Measurements from ENCODE around the gene GET3.

Gene GET3

GRCh38 chr19:12783291-12783848 lies 46.1 kb downstream of the GET3 start:
- H3K9ac ChIP-seq (ENCODE audit: low read depth, low read length), result peak overlapping the region; percentile 66; the same call in 1 of the 2 replicates

GRCh38 chr19:12783849-12784393 lies 46.6 kb downstream of the GET3 start:
- Histone ChIP-seq H3K4me1 (ENCODE audit: insufficient read depth, low read length) (peaks cover 28% of the 10 kb centered on the region), H3K9ac (ENCODE audit: low read depth, low read length) (no peak overlapping the region), H3K27me3 (ENCODE audit: insufficient read depth, low read length) (no peaks in the 10 kb centered on the region), H3K9me3 (ENCODE audit: insufficient read depth, low read depth, low read length) (no peaks in the 10 kb centered on the region), H3K36me3 (ENCODE audit: insufficient read depth, low read length) (no peaks in the 10 kb centered on the region), H3K4me3 (ENCODE audit: low read length) (no peak overlapping the region), H3K27ac (ENCODE audit: low read depth, low read length) (no peak overlapping the region; the same call in 1 of the 2 replicates)
- 47% methylated on average over 18 of the region's 19 CpGs for WGBS

More at GRCh38 chr19:12783291-12783848, 46.1 kb downstream of the GET3 start:
- 20% methylated on average over 15 of the region's 16 CpGs for WGBS
- H3K27me3 ChIP-seq (ENCODE audit: insufficient read depth, low read length), result no peaks in the 10 kb centered on the region
- H3K9me3 ChIP-seq (ENCODE audit: insufficient read depth, low read depth, low read length), result no peaks in the 10 kb centered on the region
- no peak overlapping the region; the same call in 1 of the 2 replicates for H3K27ac ChIP-seq (ENCODE audit: low read depth, low read length)
- no peaks in the 10 kb centered on the region for H3K36me3 ChIP-seq (ENCODE audit: insufficient read depth, low read length)
- H3K4me1 ChIP-seq (ENCODE audit: insufficient read depth, low read length), result peaks cover 28% of the 10 kb centered on the region
- peak overlapping the region; percentile 54 for H3K4me3 ChIP-seq (ENCODE audit: low read length)

- Histone ChIP-seq H3K9ac (ENCODE audit: low read depth, low read length) (no peak overlapping the region), H3K4me3 (ENCODE audit: low read length) (no peak overlapping the region), H3K9me3 (ENCODE audit: insufficient read depth, low read depth, low read length) (no peaks in the 10 kb centered on the region), H3K36me3 (ENCODE audit: insufficient read depth, low read length) (no peaks in the 10 kb centered on the region), H3K4me1 (ENCODE audit: insufficient read depth, low read length) (peaks cover 27% of the 10 kb centered on the region), H3K27ac (ENCODE audit: low read depth, low read length) (no peak overlapping the region), H3K27me3 (ENCODE audit: insufficient read depth, low read length) (no peaks in the 10 kb centered on the region)
- WGBS, result 86% methylated on average over 10 of the region's 10 CpGs
Observed at GRCh38 chr19:12784394-12784870, 47.1 kb downstream of the GET3 start.

- Histone ChIP-seq H3K9me3 (ENCODE audit: insufficient read depth, low read depth, low read length) (no peaks in the 10 kb centered on the region), H3K27me3 (ENCODE audit: insufficient read depth, low read length) (no peaks in the 10 kb centered on the region), H3K4me3 (ENCODE audit: low read length) (no peak overlapping the region), H3K9ac (ENCODE audit: low read depth, low read length) (no peak overlapping the region), H3K4me1 (ENCODE audit: insufficient read depth, low read length) (peaks cover 26% of the 10 kb centered on the region), H3K27ac (ENCODE audit: low read depth, low read length) (no peak overlapping the region), H3K36me3 (ENCODE audit: insufficient read depth, low read length) (no peaks in the 10 kb centered on the region)
- whole genome bisulfite sequencing, result 92% methylated on average over 5 of the region's 5 CpGs
Observed at GRCh38 chr19:12784871-12785430, 47.7 kb downstream of the GET3 start.

- H3K4me1 ChIP-seq (ENCODE audit: insufficient read depth, low read length), result peaks cover 29% of the 10 kb centered on the region
- H3K9me3 ChIP-seq (ENCODE audit: insufficient read depth, low read depth, low read length), result no peaks in the 10 kb centered on the region
- H3K9ac ChIP-seq (ENCODE audit: low read depth, low read length), result no peak overlapping the region
- WGBS, result 84% methylated on average over 4 of the region's 4 CpGs
- no peak overlapping the region for H3K4me3 ChIP-seq (ENCODE audit: low read length)
- no peak overlapping the region for H3K27ac ChIP-seq (ENCODE audit: low read depth, low read length)
- H3K27me3 ChIP-seq (ENCODE audit: insufficient read depth, low read length), result peaks cover 3% of the 10 kb centered on the region
- no peaks in the 10 kb centered on the region for H3K36me3 ChIP-seq (ENCODE audit: insufficient read depth, low read length)
Observed at GRCh38 chr19:12785431-12786031, 48.2 kb downstream of the GET3 start.

- Histone ChIP-seq H3K27me3 (ENCODE audit: insufficient read depth, low read length) (peaks cover 10% of the 10 kb centered on the region), H3K9ac (ENCODE audit: low read depth, low read length) (no peak overlapping the region), H3K4me3 (ENCODE audit: low read length) (no peak overlapping the region), H3K4me1 (ENCODE audit: insufficient read depth, low read length) (peaks cover 34% of the 10 kb centered on the region), H3K9me3 (ENCODE audit: insufficient read depth, low read depth, low read length) (no peaks in the 10 kb centered on the region), H3K36me3 (ENCODE audit: insufficient read depth, low read length) (no peaks in the 10 kb centered on the region), H3K27ac (ENCODE audit: low read depth, low read length) (no peak overlapping the region)
- WGBS, result 85% methylated on average over 18 of the region's 18 CpGs
Observed at GRCh38 chr19:12786141-12786870, 49.0 kb downstream of the GET3 start.

- Histone ChIP-seq H3K9me3 (ENCODE audit: insufficient read depth, low read depth, low read length) (no peaks in the 10 kb centered on the region), H3K9ac (ENCODE audit: low read depth, low read length) (no peak overlapping the region), H3K4me1 (ENCODE audit: insufficient read depth, low read length) (peaks cover 34% of the 10 kb centered on the region), H3K4me3 (ENCODE audit: low read length) (no peak overlapping the region), H3K27me3 (ENCODE audit: insufficient read depth, low read length) (peaks cover 17% of the 10 kb centered on the region), H3K36me3 (ENCODE audit: insufficient read depth, low read length) (no peaks in the 10 kb centered on the region), H3K27ac (ENCODE audit: low read depth, low read length) (no peak overlapping the region)
- WGBS, result 92% methylated on average over 3 of the region's 3 CpGs
Observed at GRCh38 chr19:12786952-12787351, 49.7 kb downstream of the GET3 start.

- Histone ChIP-seq H3K4me3 (ENCODE audit: low read length) (no peak overlapping the region), H3K27me3 (ENCODE audit: insufficient read depth, low read length) (peaks cover 22% of the 10 kb centered on the region), H3K4me1 (ENCODE audit: insufficient read depth, low read length) (peaks cover 34% of the 10 kb centered on the region), H3K9ac (ENCODE audit: low read depth, low read length) (no peak overlapping the region), H3K27ac (ENCODE audit: low read depth, low read length) (no peak overlapping the region), H3K9me3 (ENCODE audit: insufficient read depth, low read depth, low read length) (no peaks in the 10 kb centered on the region), H3K36me3 (ENCODE audit: insufficient read depth, low read length) (no peaks in the 10 kb centered on the region)
- WGBS, result 91% methylated on average over 10 of the region's 10 CpGs
Observed at GRCh38 chr19:12787458-12787857, 50.2 kb downstream of the GET3 start.

- Histone ChIP-seq H3K4me1 (ENCODE audit: insufficient read depth, low read length) (peaks cover 34% of the 10 kb centered on the region), H3K27me3 (ENCODE audit: insufficient read depth, low read length) (peaks cover 28% of the 10 kb centered on the region), H3K4me3 (ENCODE audit: low read length) (peak overlapping the region; percentile 73; the same call in 1 of the 2 replicates), H3K9ac (ENCODE audit: low read depth, low read length) (no peak overlapping the region), H3K9me3 (ENCODE audit: insufficient read depth, low read depth, low read length) (no peaks in the 10 kb centered on the region), H3K36me3 (ENCODE audit: insufficient read depth, low read length) (no peaks in the 10 kb centered on the region), H3K27ac (ENCODE audit: low read depth, low read length) (peak overlapping the region; percentile 75; the same call in 1 of the 2 replicates)
- 83% methylated on average over 3 of the region's 4 CpGs for WGBS
Observed at GRCh38 chr19:12788042-12788681, 50.9 kb downstream of the GET3 start.

GRCh38 chr19:12788682-12789097 lies 51.4 kb downstream of the GET3 start:
- WGBS, result 14% methylated on average over 12 of the region's 12 CpGs
- peak overlapping the region; percentile 73 for H3K4me3 ChIP-seq (ENCODE audit: low read length)
- H3K27ac ChIP-seq (ENCODE audit: low read depth, low read length), result peak overlapping the region; percentile 75; the same call in 1 of the 2 replicates
- H3K36me3 ChIP-seq (ENCODE audit: insufficient read depth, low read length), result no peaks in the 10 kb centered on the region
- peaks cover 28% of the 10 kb centered on the region for H3K27me3 ChIP-seq (ENCODE audit: insufficient read depth, low read length)
- H3K9ac ChIP-seq (ENCODE audit: low read depth, low read length), result no peak overlapping the region
- no peaks in the 10 kb centered on the region for H3K9me3 ChIP-seq (ENCODE audit: insufficient read depth, low read depth, low read length)
- peaks cover 30% of the 10 kb centered on the region for H3K4me1 ChIP-seq (ENCODE audit: insufficient read depth, low read length)

All from HUES64 (cell line).